Lower leg skin (tissue), 3 donors: ENCODE data around the gene SEPTIN8.

Source experiments
- CTCF ChIP-seq, 3 donors: fragments of 450-650 bp; IDR thresholded peaks; one replicate each; pipeline ENCODE4 v1.5.1; 2016; ENCODE audit warnings: antibody characterized with exemption in 3 of 3, mild to moderate bottlenecking in 3 of 3, moderate library complexity in 2 of 3
- POLR2A ChIP-seq, 2 donors: fragments of 450-650 bp; IDR thresholded peaks; one replicate each; pipeline ENCODE4 v1.6.1; 2016 to 2017; ENCODE audit warnings: antibody characterized with exemption in 2 of 2, mild to moderate bottlenecking in 1 of 2, moderate library complexity in 1 of 2

DNA sequence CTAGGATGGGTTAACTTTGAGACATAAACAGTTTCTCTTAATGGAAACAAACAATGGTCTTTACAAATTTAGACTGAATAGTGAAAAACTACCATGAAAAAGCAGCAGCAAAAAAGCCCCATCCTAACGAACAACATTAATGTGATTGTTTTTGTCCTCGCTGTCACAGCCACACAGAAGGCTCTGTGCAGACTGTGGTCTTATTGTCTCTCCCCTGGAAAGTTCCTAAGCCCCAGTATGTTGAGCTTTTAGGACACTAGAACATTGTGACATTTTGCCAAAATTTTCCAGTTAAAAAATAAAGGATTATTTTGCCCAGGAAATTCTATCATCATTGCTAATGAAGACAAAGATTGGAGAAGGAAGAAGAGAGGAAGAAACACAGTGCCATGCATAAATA is 23.5 kb upstream of the SEPTIN8 start:
- TF ChIP-seq POLR2A (IDR thresholded peaks at IDR 0.05) (no peak), CTCF (IDR thresholded peaks at IDR 0.05) (no peak)
